ENCODE results near the gene HUNK. TPM values are rescaled to one million over a fixed set of nuclear protein-coding genes. Genes with fewer than 3 reads are reported as not detected.

The HUNK gene
- total and polyA plus RNA-seq, 2 donors from 2014 or later, result 2.7 to 17.2 TPM

GRCh38 chr21:31961027-31961426 lies 88.2 kb downstream of the HUNK start:
- no peaks in the 10 kb centered on the region for H3K27me3 ChIP-seq (ENCODE audit: control insufficient read depth, insufficient read depth, low read length)
- H3K4me1 ChIP-seq (ENCODE audit: control insufficient read depth in 2 of 3, insufficient read depth in 2 of 3, low read depth in 1 of 3, low read length in 3 of 3), result no peaks in the 10 kb centered on the region
- DNase-seq (no peak), FAIRE-seq (no peak)
- intact Hi-C loops (cut with DNase I), result no loop called here
- no peaks in the 10 kb centered on the region for H3K9me3 ChIP-seq (ENCODE audit: control insufficient read depth in 2 of 3, insufficient read depth in 1 of 3, low read length in 3 of 3)
- no peak for TF ChIP-seq CTCF (IDR thresholded peaks at IDR 0.05; ENCODE audit: borderline replicate concordance, extremely low read depth, insufficient read depth)
- H3K36me3 ChIP-seq (ENCODE audit: control insufficient read depth in 2 of 3, insufficient read depth in 3 of 3, low read length in 3 of 3), result peaks cover 0 to 2% (median 0%) of the 10 kb centered on the region in 3 donors
- H3K9ac ChIP-seq (ENCODE audit: low read length in 3 of 3), result no peak overlapping the region
- H3K4me3 ChIP-seq (ENCODE audit: low read length in 3 of 3), result no peak overlapping the region
- no peak overlapping the region for H3K27ac ChIP-seq (ENCODE audit: low read depth in 2 of 2, low read length in 2 of 2)

- Histone ChIP-seq H3K27ac (ENCODE audit: low read depth in 2 of 2, low read length in 2 of 2) (no peak overlapping the region), H3K4me1 (ENCODE audit: control insufficient read depth in 2 of 3, insufficient read depth in 2 of 3, low read depth in 1 of 3, low read length in 3 of 3) (no peaks in the 10 kb centered on the region), H3K36me3 (ENCODE audit: control insufficient read depth in 2 of 3, insufficient read depth in 3 of 3, low read length in 3 of 3) (peaks cover 0 to 2% (median 0%) of the 10 kb centered on the region in 3 donors), H3K9ac (ENCODE audit: low read length in 3 of 3) (no peak overlapping the region), H3K4me3 (ENCODE audit: low read length in 3 of 3) (no peak overlapping the region), H3K9me3 (ENCODE audit: control insufficient read depth in 2 of 3, insufficient read depth in 1 of 3, low read length in 3 of 3) (no peaks in the 10 kb centered on the region), H3K27me3 (ENCODE audit: control insufficient read depth, insufficient read depth, low read length) (no peaks in the 10 kb centered on the region)
- FAIRE-seq (no peak), DNase-seq (no peak)
- TF ChIP-seq CTCF (IDR thresholded peaks at IDR 0.05; ENCODE audit: borderline replicate concordance, extremely low read depth, insufficient read depth), result no peak
- intact Hi-C loops (cut with DNase I), result no loop called here
These were observed 88.9 kb downstream of the HUNK start for GRCh38 chr21:31961704-31962103.

- Histone ChIP-seq H3K36me3 (ENCODE audit: control insufficient read depth in 2 of 3, insufficient read depth in 3 of 3, low read length in 3 of 3) (no peaks in the 10 kb centered on the region), H3K9ac (ENCODE audit: low read length in 3 of 3) (no peak overlapping the region), H3K4me1 (ENCODE audit: control insufficient read depth in 2 of 3, insufficient read depth in 2 of 3, low read depth in 1 of 3, low read length in 3 of 3) (no peaks in the 10 kb centered on the region), H3K4me3 (ENCODE audit: low read length in 3 of 3) (no peak overlapping the region), H3K27me3 (ENCODE audit: control insufficient read depth, insufficient read depth, low read length) (no peaks in the 10 kb centered on the region), H3K27ac (ENCODE audit: low read depth in 2 of 2, low read length in 2 of 2) (no peak overlapping the region), H3K9me3 (ENCODE audit: control insufficient read depth in 2 of 3, insufficient read depth in 1 of 3, low read length in 3 of 3) (no peaks in the 10 kb centered on the region)
- no peak for TF ChIP-seq CTCF (IDR thresholded peaks at IDR 0.05; ENCODE audit: borderline replicate concordance, extremely low read depth, insufficient read depth)
- DNase-seq, result no peak
- intact Hi-C loops (cut with DNase I), result no loop called here
- FAIRE-seq, result no peak
These were observed 91.9 kb downstream of the HUNK start for GRCh38 chr21:31964692-31965091.

- no peak overlapping the region for H3K27ac ChIP-seq (ENCODE audit: low read depth in 2 of 2, low read length in 2 of 2)
- H3K4me1 ChIP-seq (ENCODE audit: control insufficient read depth in 2 of 3, insufficient read depth in 2 of 3, low read depth in 1 of 3, low read length in 3 of 3), result no peaks in the 10 kb centered on the region
- FAIRE-seq (no peak), DNase-seq (no peak)
- no peaks in the 10 kb centered on the region for H3K9me3 ChIP-seq (ENCODE audit: control insufficient read depth in 2 of 3, insufficient read depth in 1 of 3, low read length in 3 of 3)
- no peaks in the 10 kb centered on the region for H3K36me3 ChIP-seq (ENCODE audit: control insufficient read depth in 2 of 3, insufficient read depth in 3 of 3, low read length in 3 of 3)
- H3K4me3 ChIP-seq (ENCODE audit: low read length in 3 of 3), result no peak overlapping the region
- intact Hi-C loops (cut with DNase I), result no loop called here
- H3K9ac ChIP-seq (ENCODE audit: low read length in 3 of 3), result no peak overlapping the region
- H3K27me3 ChIP-seq (ENCODE audit: control insufficient read depth, insufficient read depth, low read length), result no peaks in the 10 kb centered on the region
- TF ChIP-seq CTCF (IDR thresholded peaks at IDR 0.05; ENCODE audit: borderline replicate concordance, extremely low read depth, insufficient read depth), result no peak
These were observed 94.5 kb downstream of the HUNK start for GRCh38 chr21:31967334-31967733.

Measured in kidney (tissue), 14 donors.